ENCODE data around the gene LMF1. TPM values are rescaled to one million over a fixed set of nuclear protein-coding genes. Genes with fewer than 3 reads are reported as not detected.

The LMF1 gene
- total and polyA plus RNA-seq, 2 of the 8 experiments (the other 6 are each of a cell fraction or from before 2014, with no cell fraction given) = 3.5 to 9.1 TPM

- no peak for TF ChIP-seq CHD7 (IDR thresholded peaks at IDR 0.05; ENCODE audit: insufficient replicate concordance, low read length)
- TF ChIP-seq GABPA (IDR thresholded peaks at IDR 0.05; ENCODE audit: borderline replicate concordance, insufficient read depth, low read length) = no peak
- TF ChIP-seq SIX5 (IDR thresholded peaks at IDR 0.05; ENCODE audit: low read depth, low read length) = no peak
- TF ChIP-seq POLR2A (IDR thresholded peaks at IDR 0.05; ENCODE audit: control extremely low read depth in 1 of 2, low read depth in 2 of 2, low read length in 2 of 2) = no peak
- TF ChIP-seq CBX5 (IDR thresholded peaks at IDR 0.05; ENCODE audit: low read depth, low read length) = no peak
- no peak for TF ChIP-seq HDAC6 (IDR thresholded peaks at IDR 0.05; ENCODE audit: low read depth, low read length)
- no peak for TF ChIP-seq ATF3 (IDR thresholded peaks at IDR 0.05; ENCODE audit: insufficient read depth, low read depth, low read length)
- no peak for TF ChIP-seq EZH2 (IDR thresholded peaks at IDR 0.05; ENCODE audit: low read depth, low read length, severe bottlenecking)
- no peak for TF ChIP-seq KDM5A (IDR thresholded peaks at IDR 0.05; ENCODE audit: low read length)
Observed at GRCh38 chr16:867421-868385, 103.1 kb downstream of the LMF1 start (continued).

Measured in H1 (cell line).